GM19328 (cell line): ENCODE results near the gene AP3D1.
"Not testable (repeated sequence)": the region's sequence is repeated elsewhere in the genome, so short reads cannot be mapped to it uniquely, and the experiment has no call there.

Source experiments
- ATAC-seq: cut with Tn5 transposase; IDR thresholded peaks from one replicate; pipeline ENCODE4 v1.9.1; 2021; ENCODE audit warnings: mild to moderate bottlenecking, moderate library complexity; ENCODE audit not compliant: unreplicated experiment

The AP3D1 gene

DNA sequence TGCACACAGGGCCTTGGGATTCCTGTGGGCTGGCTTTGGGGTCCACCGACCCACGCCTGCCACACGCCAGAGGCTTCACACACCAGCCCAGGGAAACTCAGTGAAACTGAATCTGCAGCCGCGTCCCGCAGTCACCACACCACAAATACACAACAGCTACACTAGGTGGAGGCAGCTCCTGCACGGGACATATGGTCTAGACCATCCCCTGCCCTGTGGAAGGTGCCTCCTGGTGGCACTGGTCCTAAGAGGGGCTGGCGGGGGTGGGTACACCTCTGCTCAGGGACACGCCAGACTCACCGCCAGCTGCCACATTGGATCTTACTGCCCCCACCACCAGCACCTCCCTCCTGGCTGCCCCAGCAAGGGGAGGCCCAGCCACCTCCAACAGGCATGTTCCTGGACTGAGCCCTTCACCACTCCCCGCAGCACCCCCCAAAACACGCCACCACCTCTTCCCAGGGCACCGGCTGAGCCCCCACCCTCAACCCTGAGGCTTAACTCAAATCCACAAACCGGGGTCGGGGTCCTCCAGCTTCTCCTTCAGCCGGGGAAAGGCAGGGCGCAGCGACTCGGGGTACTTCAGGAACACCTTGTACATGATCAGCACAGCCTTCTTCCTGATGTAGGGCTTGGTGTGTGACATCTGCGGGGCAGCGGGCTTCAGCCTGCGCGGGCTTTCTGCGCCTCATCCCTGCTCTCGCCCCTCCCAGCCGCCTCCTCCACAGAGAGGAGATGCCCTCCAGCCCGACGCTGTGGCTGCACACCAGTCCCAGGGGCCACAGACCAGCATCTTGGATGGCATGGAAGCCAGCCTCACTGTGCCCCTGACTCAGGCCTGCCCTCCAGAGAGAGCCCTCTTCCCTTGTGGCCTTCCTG is 21.2 kb downstream of the AP3D1 start:
- ATAC-seq = no peak

- no peak for ATAC-seq
These were observed 21.9 kb downstream of the AP3D1 start for GRCh38 chr19:2129486-2129885.

- ATAC-seq = no peak
These were observed 22.3 kb downstream of the AP3D1 start for GRCh38 chr19:2129022-2129421.

- not testable (repeated sequence) for ATAC-seq
These were observed 23.1 kb downstream of the AP3D1 start for GRCh38 chr19:2128252-2128651.

GRCh38 chr19:2127758-2128157 is 23.6 kb downstream of the AP3D1 start:
- ATAC-seq = no peak

DNA sequence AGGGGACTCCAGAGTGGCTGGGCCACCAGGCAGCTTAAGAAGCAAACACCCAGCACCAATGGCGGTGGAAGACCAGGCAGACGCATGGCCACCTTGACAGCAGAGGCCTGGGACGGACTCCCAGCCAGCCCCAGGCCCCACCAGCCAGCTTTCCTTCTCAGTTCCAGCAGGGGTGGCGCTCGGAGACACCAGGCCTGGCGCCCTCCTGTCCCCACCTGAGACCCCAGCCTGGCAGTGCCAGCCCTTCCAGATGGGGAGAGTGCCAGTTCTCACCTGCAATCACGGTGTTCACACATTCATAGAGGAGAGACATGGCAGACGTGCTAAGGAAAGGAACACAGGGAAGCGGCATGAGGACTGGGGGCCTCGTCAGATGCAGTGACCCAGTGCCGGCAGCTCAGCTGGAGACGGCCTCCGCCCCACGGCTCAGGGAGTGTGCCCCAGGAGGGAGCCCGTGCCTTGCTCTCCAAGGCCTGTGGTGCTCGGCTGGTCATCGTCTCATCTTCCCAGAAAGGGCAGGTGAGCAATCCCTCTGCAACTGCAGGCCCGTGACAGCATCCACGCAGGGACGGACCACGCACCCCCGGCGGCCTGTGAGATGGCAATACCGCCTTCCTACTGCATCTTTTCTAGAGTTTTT is 24.4 kb downstream of the AP3D1 start:
- ATAC-seq = no peak

DNA sequence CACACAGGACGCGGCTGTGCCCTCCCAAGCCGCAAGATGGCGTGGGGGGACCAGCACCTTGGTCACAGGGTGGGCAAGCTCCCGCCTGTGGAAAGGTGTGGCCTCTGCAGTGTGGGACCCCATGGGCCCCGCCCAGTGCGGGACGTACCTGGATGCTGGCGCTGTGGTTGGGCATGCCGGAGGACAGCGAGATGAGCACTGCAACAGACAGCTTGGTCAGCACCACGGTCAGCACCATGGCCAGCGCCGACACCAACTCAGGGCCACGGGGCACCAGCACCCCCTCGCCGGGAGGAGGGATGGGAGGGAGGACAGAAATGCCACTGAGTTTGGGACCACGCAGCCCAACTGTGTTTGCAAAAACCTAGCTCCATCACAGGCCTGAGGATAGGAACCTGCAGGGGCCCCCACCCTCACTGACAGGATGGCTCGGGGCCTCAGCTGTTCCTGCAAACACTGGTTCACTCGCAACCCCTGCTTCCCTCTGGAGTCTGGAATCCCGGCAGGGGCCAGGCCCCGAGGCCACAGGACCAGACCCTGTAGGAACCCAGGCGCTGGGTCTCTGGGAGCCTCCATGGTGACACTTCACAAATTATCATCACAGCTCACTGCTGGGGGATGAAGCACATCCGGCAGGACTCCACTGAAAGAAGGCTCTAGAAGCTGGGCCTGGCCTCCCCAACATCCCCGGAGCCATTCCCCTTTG is 27.5 kb downstream of the AP3D1 start:
- ATAC-seq = no peak

GRCh38 chr19:2122982-2123381 is 28.4 kb downstream of the AP3D1 start:
- no peak for ATAC-seq

DNA sequence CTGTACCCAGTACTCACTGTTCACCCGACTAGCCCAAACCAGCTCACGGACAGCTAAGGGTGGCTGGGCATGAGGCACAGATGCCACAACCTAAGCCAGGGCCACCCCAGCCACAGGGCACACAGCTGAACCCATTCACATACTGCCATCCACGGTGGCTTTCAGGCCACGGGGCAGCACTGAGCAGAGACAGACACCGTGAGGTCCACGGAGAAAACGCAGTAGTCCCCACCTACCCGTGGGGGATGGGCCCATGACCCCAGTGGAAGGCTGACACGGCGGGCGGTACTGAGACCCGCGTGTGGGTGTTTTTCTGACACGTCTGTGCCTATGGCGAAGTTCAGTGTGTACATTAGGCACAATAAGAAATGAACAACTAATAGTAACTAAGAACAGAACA is 29.1 kb downstream of the AP3D1 start:
- ATAC-seq = no peak

GRCh38 chr19:2121416-2122051 is 29.8 kb downstream of the AP3D1 start:
- no peak for ATAC-seq

GRCh38 chr19:2120821-2121220 is 30.5 kb downstream of the AP3D1 start:
- no peak for ATAC-seq

DNA sequence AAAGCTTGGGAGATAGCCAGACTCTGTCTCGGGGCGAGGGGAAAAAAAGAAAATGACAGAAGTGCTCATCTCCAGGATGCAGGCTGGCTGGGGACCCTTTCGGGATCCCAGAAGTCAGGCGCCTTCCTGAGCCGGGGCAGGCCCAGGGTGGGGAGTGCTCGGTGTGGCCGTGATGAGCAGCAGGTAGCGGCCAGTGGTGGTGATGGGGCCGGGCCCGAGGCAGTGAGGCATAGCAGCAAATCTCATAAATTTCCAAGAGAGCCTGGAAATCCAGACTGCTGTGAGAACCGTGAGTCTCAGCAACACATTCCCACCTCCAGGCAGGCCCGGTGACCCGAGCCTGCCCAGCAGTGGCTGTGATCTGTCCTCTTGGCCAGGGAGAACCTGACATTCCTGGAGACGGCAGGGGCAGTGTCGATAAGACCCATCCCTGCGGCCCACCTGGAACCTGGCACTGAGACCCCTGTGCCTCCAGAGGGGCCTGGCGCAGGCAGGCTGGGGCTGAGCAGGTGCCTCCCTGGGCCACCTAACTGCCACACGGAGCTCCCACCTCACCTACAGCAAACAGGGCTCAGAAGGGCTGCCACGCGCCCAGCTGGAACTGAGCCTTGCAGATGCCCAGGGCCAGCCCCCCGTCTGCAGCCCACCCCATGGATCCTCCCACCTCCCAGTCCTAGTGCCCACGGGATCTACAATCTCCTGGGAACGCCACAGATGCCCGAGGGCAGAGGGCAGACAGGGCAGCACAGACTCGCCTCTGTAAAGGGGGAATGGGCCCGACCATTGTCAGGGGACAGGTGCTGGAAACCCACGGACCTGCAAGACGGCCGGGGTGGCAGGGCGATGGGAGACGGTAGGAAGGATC is 31.2 kb downstream of the AP3D1 start:
- ATAC-seq = no peak

GRCh38 chr19:2118438-2118837 is 32.9 kb downstream of the AP3D1 start:
- ATAC-seq = no peak

- no peak for ATAC-seq
These were observed 34.0 kb downstream of the AP3D1 start for GRCh38 chr19:2117215-2117960.

GRCh38 chr19:2116507-2116906 is 34.9 kb downstream of the AP3D1 start:
- ATAC-seq = no peak

- no peak for ATAC-seq
These were observed 35.4 kb downstream of the AP3D1 start for GRCh38 chr19:2115911-2116426.

DNA sequence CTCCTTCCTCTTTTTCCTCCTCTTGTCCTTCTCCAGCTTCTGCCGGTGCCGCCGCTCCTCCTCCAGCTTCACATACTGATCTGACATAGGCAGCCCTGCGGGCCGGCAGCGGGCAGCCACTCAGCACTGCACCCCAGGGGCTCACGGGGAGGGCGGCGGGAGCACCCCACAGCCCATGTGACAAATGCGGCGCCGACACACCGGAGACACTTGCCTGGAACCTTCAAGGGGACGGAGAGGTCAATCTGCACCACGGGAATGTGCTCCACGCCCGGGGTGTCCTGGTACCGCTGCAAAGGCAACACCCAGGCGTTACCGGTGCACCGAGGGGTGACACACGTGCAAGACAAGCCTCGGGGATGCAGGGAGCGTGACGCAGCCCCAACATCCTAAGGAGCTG is 36.0 kb downstream of the AP3D1 start:
- ATAC-seq = no peak

GRCh38 chr19:2114821-2115220 is 36.5 kb downstream of the AP3D1 start:
- ATAC-seq = no peak

GRCh38 chr19:2114218-2114617 is 37.1 kb downstream of the AP3D1 start:
- no peak for ATAC-seq
